DMS79 treated with DMSO at 0.1 percent for 48 hours (cell line): ENCODE measurements around the gene OGFOD2.
"Not testable (repeated sequence)": the region's sequence is repeated elsewhere in the genome, so short reads cannot be mapped to it uniquely, and the experiment has no call there.

ENCODE experiments used
- DNase-seq: peaks from one replicate; lab custom pipeline; 2025; lab: John Stamatoyannopoulos, UW

OGFOD2 gene

DNA sequence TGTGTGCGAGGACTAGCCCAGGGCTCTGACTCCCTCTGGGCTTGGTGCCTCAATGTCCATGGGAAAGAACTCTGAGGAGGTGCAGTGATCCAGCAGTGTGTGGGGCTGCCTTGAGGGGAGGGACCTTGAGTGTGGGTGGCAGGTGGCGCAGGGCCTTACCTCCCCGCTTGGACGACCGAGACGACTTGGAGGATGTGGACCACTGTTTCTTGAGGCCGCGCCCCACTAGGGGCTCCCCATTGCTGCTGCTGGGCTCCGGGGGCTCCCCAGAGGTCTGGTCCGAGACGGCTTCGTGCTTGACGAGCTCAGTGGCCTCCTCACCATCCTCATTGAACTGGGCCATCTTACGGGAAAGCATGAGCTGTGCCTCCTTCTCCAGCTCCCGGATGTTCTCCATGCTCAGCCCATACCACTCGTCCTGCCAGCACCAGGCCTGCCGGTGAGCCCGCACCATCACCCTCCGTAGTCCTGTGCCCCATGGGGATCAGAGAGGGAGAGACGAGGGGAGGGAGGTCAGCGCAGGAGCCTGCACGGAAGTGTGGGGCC, 30.1 kb downstream of the OGFOD2 start:
- no peak for DNase-seq

DNA sequence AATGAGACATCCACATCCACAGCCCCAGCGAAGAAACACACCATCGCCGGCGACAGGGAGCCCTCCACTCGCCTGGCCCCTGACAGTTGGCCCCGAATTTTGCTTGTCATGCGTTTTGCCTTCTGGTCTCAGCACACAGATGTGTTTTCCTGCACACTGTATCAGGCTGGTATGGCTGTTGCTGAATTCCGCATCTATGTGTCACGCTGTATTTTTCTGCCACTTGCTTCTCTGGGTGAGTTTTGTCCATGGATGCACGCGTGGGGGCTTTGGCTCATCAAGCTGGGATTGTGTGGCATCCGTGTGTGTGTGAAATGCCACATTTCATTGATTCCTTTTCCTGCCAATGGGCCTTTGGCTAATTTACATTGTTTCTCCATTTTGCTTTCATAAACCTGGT, 31.9 kb downstream of the OGFOD2 start:
- no peak for DNase-seq

DNA sequence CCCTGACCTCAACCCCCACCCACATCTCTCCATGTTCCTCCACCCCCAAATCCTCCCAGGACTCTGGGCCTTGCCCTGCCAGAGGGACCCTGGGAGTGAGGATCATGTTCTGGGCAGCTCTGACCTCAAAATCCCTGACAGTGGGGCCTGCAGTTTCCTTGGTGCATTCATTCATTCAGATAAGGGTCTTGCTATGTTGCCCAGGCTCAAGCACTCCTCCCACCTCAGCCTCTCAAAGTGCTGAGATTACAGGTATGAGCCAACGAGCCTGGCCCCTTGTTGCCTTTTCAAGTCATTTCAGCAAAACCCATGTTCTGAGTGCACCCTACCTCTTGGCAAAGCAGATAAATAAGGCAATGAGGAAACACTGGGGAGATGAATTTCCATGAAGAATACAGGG, 35.1 kb downstream of the OGFOD2 start:
- no peak for DNase-seq

DNA sequence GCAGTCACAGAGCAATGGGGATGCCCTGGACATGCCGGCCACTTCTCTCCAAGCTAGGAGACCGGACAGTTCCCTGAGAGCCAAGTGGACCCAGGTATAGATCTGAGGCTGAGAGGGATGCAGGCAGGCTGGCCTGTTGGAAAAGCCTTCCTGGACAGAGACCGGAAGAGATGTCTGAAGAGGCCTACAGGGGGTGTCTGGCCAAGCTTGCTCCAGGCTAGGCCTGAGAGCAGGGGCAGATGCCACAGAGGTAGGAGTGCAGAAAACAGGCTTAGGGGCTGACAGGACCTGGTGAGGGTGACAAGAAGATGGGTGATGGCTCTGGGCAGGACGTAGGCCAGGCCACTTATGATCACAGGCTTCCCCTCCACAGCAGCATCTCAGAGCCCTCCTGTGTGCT, 35.6 kb downstream of the OGFOD2 start:
- no peak for DNase-seq

DNA sequence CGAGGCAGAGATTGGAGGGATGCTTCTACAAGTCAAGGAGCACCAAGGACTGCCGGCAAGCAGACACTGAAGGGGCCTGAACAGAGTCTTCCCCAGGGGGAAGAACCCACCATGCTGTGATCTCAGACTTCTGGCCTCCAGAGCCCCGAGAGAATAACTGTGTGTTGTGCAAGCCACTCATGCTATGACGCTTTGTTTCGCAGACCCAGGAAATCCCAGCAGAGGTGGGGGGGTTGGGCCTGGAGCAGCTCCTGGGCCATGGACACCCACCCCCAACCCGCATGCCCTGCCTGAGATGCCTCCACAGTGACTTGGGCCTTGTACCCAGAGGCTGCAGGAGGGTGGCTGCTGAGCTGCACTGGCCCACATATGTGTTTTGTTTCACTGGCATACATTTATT, 36.7 kb downstream of the OGFOD2 start:
- no peak for DNase-seq

DNA sequence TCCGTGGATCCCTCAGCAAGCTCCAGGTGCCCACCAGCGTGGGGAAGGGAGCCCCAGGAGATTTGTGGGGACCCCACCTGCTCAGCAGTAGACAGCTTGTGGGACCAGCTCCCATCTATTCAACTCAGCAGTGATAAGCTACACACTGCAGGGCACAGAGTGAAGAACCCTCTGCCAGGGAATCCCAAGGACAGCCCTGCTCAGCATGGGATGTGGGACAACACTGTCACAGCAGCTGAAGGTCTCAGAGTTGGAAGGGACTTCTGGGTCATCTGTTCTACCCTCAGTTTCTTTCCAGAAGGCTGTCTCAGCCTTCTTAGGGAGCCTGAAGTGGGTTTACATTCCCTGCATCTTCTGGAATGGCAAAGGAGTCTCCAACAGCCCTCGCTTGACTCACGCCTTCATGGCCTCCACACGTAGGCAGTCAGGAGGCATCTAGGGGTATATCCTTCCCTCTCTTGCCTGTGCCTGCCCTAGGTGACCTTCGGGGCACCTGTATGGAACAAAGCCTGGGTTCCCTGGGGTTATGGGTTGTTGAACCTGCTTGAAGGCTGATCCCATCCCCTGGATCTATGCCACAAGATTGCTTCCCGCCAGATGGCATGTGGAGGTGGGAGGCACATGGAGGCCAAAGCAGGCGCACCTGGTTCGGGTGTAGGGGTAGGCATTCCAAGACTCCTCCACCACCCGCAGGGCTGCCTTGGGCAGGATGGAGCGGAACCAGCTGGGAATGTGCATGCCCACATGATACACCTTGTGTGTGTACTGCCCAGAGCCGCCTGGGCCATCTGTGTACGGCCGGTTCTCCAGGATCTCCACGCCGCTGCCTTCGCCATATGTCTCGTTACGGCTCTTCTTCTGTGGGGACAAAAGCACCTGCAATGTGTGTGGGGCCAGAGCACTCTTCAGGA, 38.4 kb downstream of the OGFOD2 start:
- no peak for DNase-seq

DNA sequence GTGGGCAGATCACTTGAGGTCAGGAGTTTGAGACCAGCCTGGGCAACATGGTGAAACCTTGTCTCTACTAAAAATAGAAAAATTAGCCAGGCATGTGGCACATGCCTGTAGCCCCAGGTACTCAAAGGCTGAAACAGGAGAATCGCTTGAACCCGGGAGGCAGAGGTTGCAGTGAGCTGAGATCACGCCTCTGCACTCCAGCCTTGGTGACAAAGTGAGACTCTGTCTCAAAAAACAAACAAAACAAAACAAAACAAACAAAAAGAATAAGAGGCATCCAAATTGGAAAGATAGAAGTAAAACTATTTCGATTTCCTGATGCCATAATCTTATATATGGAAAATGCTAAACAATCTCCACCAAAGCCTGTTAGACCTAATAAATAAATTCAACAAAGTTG, 39.4 kb downstream of the OGFOD2 start:
- DNase-seq, result not testable (repeated sequence)

DNA sequence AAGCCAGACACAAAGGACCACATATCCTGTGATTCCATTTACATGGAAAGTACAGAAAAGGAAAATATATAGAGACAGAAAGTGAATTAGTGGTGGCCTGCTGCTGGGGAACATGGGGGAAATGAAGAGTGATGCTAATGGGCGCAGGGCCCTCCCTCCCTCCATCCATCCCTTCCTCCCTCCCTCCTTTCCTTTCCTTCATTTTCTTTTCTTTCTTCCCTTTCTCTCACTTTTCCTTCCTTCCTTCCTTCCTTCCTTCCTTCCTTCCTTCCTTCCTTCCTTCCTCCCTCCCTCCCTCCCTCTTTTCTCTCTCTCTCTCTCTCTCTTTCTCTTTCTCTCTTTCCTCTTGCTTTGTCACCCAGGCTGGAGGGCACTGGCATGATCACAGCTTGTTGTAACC, 42.7 kb downstream of the OGFOD2 start:
- no peak for DNase-seq

DNA sequence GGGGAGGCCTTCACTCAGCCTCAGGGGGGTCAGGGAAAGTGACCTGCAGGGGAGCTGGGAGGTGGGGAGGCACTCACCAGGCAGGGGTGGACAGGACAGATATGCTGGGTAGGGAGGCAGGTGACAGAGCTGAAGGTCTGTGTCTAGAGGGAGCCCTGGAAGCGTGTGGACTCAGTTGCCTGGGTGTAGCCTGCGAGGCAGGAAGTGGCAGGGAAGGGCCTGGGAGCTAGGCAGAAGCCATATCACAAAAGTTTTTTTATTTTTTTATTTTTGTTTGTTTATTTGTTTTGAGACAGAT, 44.7 kb downstream of the OGFOD2 start:
- no peak for DNase-seq

DNA sequence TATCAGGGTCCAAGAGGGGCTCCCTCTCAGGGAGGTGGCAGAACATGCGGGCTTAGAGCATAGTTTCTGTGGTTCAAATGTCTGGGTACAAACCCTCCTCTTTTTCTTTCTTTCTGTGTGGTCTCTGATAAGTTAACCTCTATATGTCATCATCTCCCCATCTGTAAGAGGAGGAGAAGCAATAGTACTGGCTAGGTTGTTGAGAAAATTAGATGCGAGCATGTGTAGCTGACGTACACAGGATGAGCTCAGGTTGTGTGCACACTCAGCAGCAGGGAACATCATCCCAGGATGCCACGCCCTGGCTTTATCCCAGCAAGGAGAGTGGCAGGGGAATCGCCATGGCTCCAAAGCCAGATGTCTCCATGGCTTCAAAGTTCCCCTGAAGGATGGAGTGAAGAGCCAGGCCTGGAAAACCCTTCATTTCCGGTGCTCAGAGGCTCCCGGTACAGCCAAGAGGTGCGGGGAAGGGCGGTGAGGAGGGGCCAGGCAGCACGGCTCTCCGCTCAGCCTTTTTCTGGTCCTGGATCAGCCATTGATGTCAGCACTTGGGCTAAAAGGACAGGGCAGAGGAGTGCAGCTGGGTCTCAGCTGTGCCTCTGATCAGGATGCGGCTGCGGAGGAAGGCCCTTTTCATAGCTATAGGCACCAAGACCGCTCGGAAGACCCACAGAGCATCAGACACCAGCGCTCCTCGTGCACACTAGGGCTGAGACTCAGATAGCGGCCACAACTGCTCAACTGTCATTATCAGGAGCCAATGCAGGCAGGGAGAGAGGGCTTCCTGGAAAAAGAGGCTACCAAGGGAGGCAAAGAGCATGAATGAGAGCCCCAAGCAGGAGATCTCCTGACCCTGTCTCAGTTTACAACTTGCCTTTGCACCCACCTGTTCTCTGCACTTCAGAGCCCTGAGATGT, 46.9 kb downstream of the OGFOD2 start:
- no peak for DNase-seq

DNA sequence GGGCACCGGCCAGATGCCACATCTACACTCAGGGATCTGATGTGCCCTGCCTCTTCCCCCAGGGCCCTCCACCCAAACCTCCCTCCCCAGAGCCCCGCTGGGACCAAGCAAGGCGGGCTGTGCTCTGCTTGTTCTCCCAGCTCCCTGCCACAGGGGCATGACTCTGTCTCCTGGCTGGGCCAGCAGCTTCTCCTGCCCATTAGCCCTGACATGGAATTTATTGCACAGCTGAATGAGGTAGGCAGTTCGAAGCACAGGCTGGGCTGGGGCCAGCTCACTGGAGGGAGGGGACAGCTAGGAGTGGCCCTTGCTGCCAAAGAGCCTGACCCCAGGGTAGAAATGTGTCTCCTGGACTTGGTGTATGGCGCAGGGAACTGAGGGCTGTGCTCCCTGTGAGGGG, 47.8 kb downstream of the OGFOD2 start:
- no peak for DNase-seq

DNA sequence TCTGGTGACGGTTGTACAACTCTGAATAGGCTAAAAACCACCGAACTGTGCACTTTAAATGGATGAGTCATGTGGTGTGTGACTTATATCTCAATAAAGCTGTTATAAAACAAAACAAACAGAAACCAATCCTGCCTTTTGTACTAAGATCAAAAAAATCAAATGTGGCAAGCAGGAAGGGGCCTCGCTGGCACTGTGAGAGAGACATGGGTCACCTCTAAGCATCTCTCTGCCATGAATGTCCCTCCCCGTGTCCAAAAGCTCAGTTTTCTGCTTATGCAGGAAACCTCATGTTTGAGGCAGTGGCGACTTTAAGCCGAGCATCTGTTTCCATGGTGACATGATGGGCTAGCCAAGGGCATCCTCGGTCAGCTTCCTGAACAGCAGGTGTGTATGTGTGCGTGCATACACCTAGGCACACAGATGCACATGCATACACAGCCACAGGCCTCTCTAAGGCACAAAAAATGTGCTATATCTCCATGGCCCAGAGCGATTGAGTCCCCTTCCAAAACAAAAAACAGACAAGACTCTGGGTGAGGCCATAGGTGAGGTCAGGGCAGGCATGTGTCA, 49.9 kb downstream of the OGFOD2 start:
- DNase-seq, result no peak

DNA sequence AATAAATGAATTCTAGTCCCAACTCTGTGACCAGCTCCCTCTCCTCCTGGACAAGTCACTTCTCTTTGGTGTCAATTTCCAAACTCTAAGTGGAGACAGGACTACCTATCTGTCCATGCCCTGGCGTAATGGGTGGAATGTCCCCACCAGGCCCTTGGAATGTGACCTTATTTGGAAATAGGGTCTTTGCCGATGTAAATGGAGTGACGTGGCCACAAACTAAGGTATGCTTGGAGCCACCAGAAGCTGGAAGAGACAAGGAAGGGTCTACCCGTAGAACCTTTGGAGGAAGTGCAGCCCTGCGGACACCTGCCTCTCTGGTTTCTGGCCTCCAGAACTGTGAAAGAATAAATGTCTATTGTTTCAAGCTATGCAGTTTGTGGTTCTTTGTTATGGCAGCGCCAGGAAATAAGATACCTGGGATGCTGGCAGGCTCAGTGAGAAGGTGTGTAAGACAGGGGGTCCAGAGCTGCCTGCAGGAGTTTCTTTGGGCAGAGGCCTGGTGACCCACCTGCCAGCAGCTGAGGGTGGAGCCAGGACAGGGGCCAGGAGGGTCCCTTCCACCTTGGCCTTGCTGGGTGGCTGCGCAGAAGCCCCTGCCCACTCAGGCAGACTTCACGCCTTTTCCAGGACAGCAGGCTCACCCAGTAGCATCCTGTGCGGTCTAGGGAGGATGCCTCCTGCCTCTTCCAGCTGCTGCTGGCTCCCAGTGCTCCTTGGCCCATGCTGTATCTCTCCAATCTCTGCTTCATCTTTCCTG, 51.2 kb downstream of the OGFOD2 start:
- DNase-seq, result no peak

DNA sequence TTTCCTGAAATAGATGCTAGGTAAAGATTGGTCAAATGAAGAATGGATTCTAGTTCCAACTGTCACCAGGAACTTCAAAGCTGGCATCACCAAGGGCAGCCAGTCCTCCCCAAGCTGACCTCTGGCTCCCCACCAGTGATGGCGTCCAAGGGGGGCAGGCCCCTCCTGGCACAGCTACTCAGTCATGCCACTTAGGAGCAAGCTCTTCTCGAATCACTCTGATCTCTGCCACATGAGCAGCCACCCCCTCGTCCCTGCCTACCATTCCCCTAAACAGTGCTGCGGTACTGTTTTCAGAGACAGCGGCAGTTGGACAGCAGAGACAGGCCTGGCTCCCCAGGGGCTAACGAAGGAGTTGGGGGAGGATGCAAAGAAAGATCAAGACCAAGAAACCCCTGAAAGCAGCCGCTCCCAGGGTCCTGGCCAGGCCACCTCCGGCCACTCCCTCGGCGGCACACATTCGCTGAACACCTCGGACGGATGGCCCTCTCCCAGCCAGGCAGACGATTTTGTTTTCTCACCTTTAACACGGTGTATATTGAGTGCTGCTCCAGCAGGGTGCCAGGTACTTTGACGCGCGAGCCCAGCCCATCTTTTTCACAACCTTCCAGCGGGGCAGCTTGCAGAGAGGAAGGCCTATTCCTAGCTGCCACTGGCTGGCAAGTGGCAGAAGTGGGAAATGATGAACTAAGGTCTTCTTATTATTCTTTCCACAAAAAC, 52.8 kb downstream of the OGFOD2 start:
- DNase-seq, result no peak

DNA sequence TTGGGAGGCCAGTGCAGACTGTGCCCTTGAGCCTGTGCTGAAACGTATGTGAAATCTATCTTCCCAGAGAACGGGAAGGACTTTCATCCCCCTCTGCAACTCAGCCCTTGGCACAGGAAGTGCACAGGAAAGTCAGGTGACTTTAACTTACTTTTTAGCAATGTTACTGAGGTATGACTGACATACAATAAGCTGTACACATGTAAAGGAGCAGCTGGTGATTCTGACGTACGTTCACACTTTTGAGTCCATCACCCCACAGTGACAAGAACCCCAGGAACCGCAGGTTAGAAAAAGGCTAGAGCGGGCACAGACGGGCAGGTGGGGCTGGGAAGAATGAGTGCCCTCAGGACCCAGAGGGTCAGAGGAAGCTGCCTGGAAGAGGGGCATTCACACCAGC, 53.4 kb downstream of the OGFOD2 start:
- no peak for DNase-seq

DNA sequence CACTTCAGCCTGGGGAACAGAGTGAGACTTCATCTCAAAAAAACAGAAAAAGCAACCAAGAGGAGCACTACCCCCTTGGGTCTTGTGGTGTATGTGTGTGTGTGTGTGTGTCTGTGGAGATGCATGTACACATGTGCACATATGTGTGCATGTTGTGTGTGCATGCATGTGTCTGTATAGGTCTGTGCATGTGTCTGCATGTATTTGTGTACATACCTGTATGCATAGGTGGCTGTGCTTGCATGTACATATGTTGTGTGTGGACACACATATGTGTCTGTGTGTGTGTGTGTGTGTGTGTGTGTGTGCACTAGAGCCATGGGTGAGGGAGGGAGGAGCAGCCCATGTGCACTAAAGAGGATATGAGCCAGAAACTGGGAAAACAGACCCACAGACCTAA, 54.5 kb downstream of the OGFOD2 start:
- DNase-seq, result no peak
